ENCODE data around the gene MACF1. TPM values are rescaled to one million over a fixed set of nuclear protein-coding genes. Genes with fewer than 3 reads are reported as not detected.

The MACF1 gene
- total RNA-seq, 4 donors from 2014 or later = 78.7 to 139 (median 113) TPM

DNA sequence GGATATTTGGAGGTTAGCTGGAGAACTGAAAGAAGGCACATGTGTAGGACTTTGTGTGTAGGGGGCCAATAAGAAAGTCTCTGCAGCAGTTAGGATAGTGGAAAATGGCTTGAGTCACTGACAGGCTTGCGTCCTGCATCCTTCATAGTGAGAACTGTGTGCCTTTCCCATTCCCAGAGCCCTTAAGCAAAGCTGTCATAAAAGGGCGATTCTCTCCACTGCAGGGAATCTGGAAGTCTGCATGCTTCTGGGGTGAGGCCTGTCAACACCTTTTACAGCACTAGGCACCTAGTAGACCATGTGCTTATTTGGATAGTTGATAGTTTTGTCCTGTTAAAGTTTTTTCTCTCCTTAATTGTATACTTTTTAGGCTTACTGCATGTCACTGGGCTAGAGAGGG lies 39.4 kb upstream of the MACF1 start:
- in situ Hi-C loops (cut with MboI; ENCODE audit: low sequenced_read_pairs in 4 of 4) = no loop called here
- ATAC-seq = no peak
- Histone ChIP-seq H3K9me3 (no peaks in the 10 kb centered on the region), H3K27ac (peak overlapping the region in 2 of 4 donors; percentile 6 to 32), H3K4me1 (peaks cover 32 to 48% of the 10 kb centered on the region in 2 donors), H3K4me3 (no peak overlapping the region), H3K27me3 (no peaks in the 10 kb centered on the region), H3K36me3 (no peaks in the 10 kb centered on the region)
- no peak for DNase-seq
- intact Hi-C loops (cut with DNase I; ENCODE audit: low total_unique reads) = no loop called here
- TF ChIP-seq, protein P1, sequence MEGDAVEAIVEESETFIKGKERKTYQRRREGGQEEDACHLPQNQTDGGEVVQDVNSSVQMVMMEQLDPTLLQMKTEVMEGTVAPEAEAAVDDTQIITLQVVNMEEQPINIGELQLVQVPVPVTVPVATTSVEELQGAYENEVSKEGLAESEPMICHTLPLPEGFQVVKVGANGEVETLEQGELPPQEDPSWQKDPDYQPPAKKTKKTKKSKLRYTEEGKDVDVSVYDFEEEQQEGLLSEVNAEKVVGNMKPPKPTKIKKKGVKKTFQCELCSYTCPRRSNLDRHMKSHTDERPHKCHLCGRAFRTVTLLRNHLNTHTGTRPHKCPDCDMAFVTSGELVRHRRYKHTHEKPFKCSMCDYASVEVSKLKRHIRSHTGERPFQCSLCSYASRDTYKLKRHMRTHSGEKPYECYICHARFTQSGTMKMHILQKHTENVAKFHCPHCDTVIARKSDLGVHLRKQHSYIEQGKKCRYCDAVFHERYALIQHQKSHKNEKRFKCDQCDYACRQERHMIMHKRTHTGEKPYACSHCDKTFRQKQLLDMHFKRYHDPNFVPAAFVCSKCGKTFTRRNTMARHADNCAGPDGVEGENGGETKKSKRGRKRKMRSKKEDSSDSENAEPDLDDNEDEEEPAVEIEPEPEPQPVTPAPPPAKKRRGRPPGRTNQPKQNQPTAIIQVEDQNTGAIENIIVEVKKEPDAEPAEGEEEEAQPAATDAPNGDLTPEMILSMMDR (IDR thresholded peaks at IDR 0.05 in 4 of 5, conservative IDR thresholded peaks at IDR 0.05 in 1 of 5) = no peak
- TF ChIP-seq POLR2A (IDR thresholded peaks at IDR 0.05) = no peak

DNA sequence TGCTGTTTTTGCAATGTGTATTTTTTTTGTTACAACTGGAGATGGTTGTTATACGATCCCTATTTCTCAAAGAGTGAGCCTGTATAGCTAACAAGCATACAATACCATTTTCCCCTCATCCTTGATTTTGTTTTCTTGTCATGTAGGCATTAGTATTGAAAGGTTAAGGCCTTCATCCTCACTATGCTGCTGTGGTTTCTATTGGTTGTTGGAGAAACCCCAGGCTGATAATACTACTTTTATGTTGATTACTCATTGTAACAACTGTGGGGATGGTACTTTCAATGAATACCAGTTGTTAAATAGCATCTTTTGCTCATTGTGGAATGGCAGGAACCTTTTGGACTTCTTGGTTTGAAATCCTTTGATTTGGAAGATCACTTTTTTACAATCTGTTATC lies 39.0 kb upstream of the MACF1 start:
- Histone ChIP-seq H3K4me1 (peaks cover 30 to 47% of the 10 kb centered on the region in 2 donors), H3K27ac (peak overlapping the region in 1 of 4 donors; percentile 32), H3K9me3 (no peaks in the 10 kb centered on the region), H3K27me3 (no peaks in the 10 kb centered on the region), H3K36me3 (no peaks in the 10 kb centered on the region), H3K4me3 (no peak overlapping the region)
- TF ChIP-seq, protein P1 (IDR thresholded peaks at IDR 0.05 in 4 of 5, conservative IDR thresholded peaks at IDR 0.05 in 1 of 5) = no peak
- TF ChIP-seq POLR2A (IDR thresholded peaks at IDR 0.05) = no peak
- ATAC-seq (no peak), DNase-seq (no peak)
- intact Hi-C loops (cut with DNase I; ENCODE audit: low total_unique reads) (no loop called here), in situ Hi-C loops (cut with MboI; ENCODE audit: low sequenced_read_pairs in 4 of 4) (no loop called here)

DNA sequence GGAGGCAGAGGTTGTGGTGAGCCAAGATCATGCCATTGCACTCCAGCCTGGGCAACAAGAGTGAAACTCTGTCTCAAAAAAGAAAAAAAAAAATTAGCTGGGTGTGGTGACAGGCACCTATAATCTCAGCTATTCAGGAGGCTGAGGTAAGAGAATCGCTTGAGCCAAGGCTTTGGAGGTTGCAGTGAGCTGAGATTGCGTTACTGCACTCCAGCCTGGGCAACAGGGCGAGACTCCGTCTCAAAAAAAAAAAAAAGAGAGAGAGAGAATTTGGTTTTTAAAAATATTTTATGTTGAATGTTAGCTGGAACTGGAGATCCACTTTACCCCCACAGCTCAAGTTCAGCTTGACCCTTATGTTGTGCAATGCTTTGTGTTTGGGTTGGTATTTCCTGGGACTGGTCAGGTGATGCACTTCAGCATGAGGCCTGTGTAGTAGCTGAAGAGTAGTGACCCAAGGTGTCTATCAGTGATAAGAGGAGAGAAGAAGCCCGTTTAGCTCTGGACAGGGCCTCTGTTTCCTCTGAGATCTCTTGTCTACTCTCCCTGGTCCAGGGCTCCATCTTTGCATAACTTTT lies 36.8 kb upstream of the MACF1 start:
- DNase-seq (no peak), ATAC-seq (peak in 1 of 2 donors; percentile 64)
- H3K9me3 ChIP-seq = no peaks in the 10 kb centered on the region
- H3K4me1 ChIP-seq = peaks cover 50 to 61% of the 10 kb centered on the region in 2 donors
- no peaks in the 10 kb centered on the region for H3K27me3 ChIP-seq
- in situ Hi-C loops (cut with MboI; ENCODE audit: low sequenced_read_pairs in 4 of 4) (no loop called here), intact Hi-C loops (cut with DNase I; ENCODE audit: low total_unique reads) (no loop called here)
- TF ChIP-seq, protein P1 (IDR thresholded peaks at IDR 0.05 in 4 of 5, conservative IDR thresholded peaks at IDR 0.05 in 1 of 5) = no peak
- TF ChIP-seq POLR2A (IDR thresholded peaks at IDR 0.05) = no peak
- H3K4me3 ChIP-seq = no peak overlapping the region
- H3K27ac ChIP-seq = peak overlapping the region in 3 of 4 donors; percentile 21 to 56 (median 38)
- no peaks in the 10 kb centered on the region for H3K36me3 ChIP-seq

DNA sequence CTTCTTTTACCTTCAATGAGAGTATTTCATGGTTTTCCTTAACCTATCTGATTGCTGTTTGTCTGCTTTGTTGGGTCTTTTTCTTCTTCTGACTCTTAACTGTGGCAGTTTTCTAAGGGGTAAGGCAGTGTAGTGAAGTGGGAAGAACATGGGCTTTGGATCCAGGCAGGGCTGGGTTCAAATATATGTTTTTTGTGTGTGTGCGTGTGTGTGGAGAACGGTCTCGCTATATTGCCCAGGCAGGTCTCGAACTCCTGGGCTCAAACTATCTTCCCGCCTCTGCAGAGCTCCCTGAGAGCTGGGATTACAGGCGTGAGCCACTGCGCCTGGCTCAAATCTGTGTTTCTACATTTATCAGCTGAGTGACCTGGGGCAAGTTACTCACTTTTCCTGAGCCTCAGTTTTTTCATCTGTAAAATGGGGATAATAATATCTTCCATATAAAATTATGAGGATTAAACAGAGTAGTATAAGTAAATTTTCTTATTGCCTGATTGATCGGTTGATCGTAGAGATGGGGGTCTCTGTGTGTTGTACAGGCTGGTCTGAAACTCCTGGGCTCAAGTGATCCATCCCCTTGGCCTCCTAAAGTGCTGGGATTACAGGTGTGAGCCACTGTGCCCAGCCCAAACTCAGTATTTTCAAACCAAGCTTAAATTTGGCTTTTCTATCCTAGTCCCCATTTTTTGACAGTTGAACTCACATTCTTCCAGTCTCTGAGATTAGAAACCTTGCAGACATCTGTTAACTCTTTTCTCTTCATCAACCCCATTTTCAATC lies 36.0 kb upstream of the MACF1 start:
- in situ Hi-C loops (cut with MboI; ENCODE audit: low sequenced_read_pairs in 4 of 4) = no loop called here
- H3K9me3 ChIP-seq = no peaks in the 10 kb centered on the region
- peaks cover 57 to 65% of the 10 kb centered on the region in 2 donors for H3K4me1 ChIP-seq
- no peak for ATAC-seq
- TF ChIP-seq, protein P1 (IDR thresholded peaks at IDR 0.05 in 4 of 5, conservative IDR thresholded peaks at IDR 0.05 in 1 of 5) = no peak
- no peak for TF ChIP-seq POLR2A (IDR thresholded peaks at IDR 0.05)
- H3K27ac ChIP-seq = peak overlapping the region in 3 of 4 donors; percentile 21 to 56 (median 38)
- H3K36me3 ChIP-seq = no peaks in the 10 kb centered on the region
- H3K27me3 ChIP-seq = no peaks in the 10 kb centered on the region
- intact Hi-C loops (cut with DNase I; ENCODE audit: low total_unique reads) = no loop called here
- no peak for DNase-seq
- H3K4me3 ChIP-seq = no peak overlapping the region

All from gastrocnemius medialis (tissue), 4 donors.